Right atrium auricular region (tissue), 2 donors: ENCODE results near the gene LDAF1. TPM values are rescaled to one million over a fixed set of nuclear protein-coding genes. Genes with fewer than 3 reads are reported as not detected.
"Not testable (repeated sequence)": the region's sequence is repeated elsewhere in the genome, so short reads cannot be mapped to it uniquely, and the experiment has no call there.

Experiments
- DNase-seq: peaks from one replicate; pipeline ENCODE4 v3.0.0-alpha.2; 2019; ENCODE audit warnings: low spot score
- H3K27ac ChIP-seq, 2 donors: fragments of 200-600 bp; sonication (generic); 1 replicate in 1 of 2; 2 replicates in 1 of 2; pipeline ENCODE4 v1.5.1; 2016 to 2019
- H3K27me3 ChIP-seq, 2 donors: fragments of 200-600 bp; sonication (generic); one replicate each; pipeline versions ENCODE4 v1.5.1 to v1.6.0; 2017 to 2019
- H3K36me3 ChIP-seq: fragments of 200-600 bp; sonication (generic); one replicate; pipeline ENCODE4 v1.5.1; 2016
- H3K4me1 ChIP-seq, 2 donors: fragments of 200-600 bp; sonication (generic); one replicate each; pipeline versions ENCODE4 v1.5.1 to v1.6.0; 2017 to 2019
- H3K4me3 ChIP-seq, 2 donors: fragments of 200-600 bp; sonication (generic); 1 replicate in 1 of 2; 2 replicates in 1 of 2; pipeline ENCODE4 v1.5.1; 2017 to 2019; ENCODE audit warnings: mild to moderate bottlenecking in 1 of 2, moderate library complexity in 1 of 2
- H3K9me3 ChIP-seq, 2 donors: fragments of 200-600 bp; sonication (generic); one replicate each; pipeline ENCODE4 v1.5.1; 2019
- CTCF ChIP-seq, 2 donors: fragments of 200-600 bp; sonication (generic); IDR thresholded peaks; one replicate each; pipeline ENCODE4 v1.5.1; 2019; ENCODE audit warnings: antibody characterized with exemption in 2 of 2
- total RNA-seq, 2 donors: library from RNA; depleted of rRNA; stranded (reverse); fragments of >200 nt; gene quantifications; one replicate each; pipeline ENCODE4 v1.1.0, GENCODE V29; 2016

LDAF1 gene
- total RNA-seq, 2 donors from 2014 or later: 81.8 to 110 TPM

DNA sequence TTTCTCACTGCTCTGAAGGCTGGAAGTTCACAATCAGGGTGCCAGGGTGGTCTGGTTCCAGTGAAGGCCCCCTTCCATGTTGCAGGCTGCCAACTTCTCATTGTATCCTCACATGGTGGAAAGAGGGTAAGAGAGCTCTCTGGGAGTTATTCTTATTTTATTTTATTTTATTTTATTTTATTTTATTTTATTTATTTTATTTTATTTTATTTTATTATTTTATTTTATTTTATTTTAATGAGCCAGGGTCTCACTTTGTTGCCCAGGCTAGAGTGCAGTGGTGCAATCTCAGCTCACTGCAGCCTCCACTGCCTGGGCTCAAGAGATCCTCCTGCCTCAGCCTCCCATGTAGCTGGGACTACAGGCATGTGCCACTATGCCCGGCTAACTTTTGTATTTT lies 2.5 kb upstream of the LDAF1 start:
- H3K4me1 ChIP-seq: peaks cover 0 to 31% of the 10 kb centered on the region in 2 donors
- H3K27ac ChIP-seq, H3K27me3 ChIP-seq, H3K4me3 ChIP-seq, H3K36me3 ChIP-seq, H3K9me3 ChIP-seq, DNase-seq: not testable (repeated sequence)

GRCh38 chr16:21156767-21157467 lies 1.6 kb upstream of the LDAF1 start:
- DNase-seq: no peak
- Histone ChIP-seq H3K4me3 (no peak overlapping the region), H3K4me1 (peaks cover 0 to 40% of the 10 kb centered on the region in 2 donors), H3K36me3 (no peaks in the 10 kb centered on the region), H3K27me3 (no peaks in the 10 kb centered on the region), H3K9me3 (no peaks in the 10 kb centered on the region), H3K27ac (no peak overlapping the region)
- peak; percentile 37 to 73 for TF ChIP-seq CTCF (IDR thresholded peaks at IDR 0.05)

- Histone ChIP-seq H3K36me3 (no peaks in the 10 kb centered on the region), H3K4me1 (peaks cover 0 to 48% of the 10 kb centered on the region in 2 donors), H3K27ac (peak overlapping the region in 1 of 2 donors; percentile 91), H3K4me3 (no peak overlapping the region), H3K27me3 (no peaks in the 10 kb centered on the region), H3K9me3 (no peaks in the 10 kb centered on the region)
- DNase-seq: no peak
- TF ChIP-seq CTCF (IDR thresholded peaks at IDR 0.05): no peak
These were observed 842 bp upstream of the LDAF1 start for GRCh38 chr16:21157632-21158031.

DNA sequence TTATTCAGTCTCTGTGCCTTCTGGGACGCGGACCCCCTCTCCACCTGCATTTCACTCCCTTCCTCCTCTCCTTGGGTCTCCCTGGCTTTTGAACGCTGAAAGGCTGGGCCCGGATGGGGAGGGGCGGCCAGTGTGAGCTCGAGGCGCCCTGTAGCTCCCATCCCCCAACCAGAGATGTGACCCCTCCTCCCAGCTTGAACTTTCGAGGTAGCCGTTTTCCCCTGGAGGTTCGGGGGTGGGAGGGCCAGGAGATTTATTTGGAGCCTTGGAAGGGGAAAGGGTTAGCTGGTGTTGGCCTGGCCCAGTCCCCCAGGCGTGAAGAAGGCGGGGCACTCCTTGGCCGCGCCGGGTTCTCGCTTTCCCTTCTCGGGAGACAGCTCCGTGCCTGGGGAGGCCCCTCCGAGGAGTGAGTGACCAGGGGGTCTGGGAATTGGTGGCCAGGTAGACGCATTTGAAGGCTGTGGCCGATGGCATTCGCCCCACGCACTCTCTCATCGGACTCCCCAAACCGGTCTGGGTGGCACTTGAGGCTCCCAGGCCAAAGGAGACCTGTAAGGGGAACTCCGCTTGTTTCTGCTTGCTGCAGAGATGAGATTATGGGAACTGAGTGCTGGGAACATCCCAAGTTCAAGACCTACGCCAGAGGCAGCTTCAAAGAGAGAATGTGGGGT lies 942 bp downstream of the LDAF1 start:
- peak overlapping the region; percentile 86 to 91 for H3K27ac ChIP-seq
- H3K4me1 ChIP-seq: peaks cover 0 to 65% of the 10 kb centered on the region in 2 donors
- H3K36me3 ChIP-seq: peaks cover 3% of the 10 kb centered on the region
- no peak for TF ChIP-seq CTCF (IDR thresholded peaks at IDR 0.05)
- H3K4me3 ChIP-seq: peak overlapping the region; percentile 84 to 91
- no peaks in the 10 kb centered on the region for H3K9me3 ChIP-seq
- no peaks in the 10 kb centered on the region for H3K27me3 ChIP-seq
- no peak for DNase-seq

DNA sequence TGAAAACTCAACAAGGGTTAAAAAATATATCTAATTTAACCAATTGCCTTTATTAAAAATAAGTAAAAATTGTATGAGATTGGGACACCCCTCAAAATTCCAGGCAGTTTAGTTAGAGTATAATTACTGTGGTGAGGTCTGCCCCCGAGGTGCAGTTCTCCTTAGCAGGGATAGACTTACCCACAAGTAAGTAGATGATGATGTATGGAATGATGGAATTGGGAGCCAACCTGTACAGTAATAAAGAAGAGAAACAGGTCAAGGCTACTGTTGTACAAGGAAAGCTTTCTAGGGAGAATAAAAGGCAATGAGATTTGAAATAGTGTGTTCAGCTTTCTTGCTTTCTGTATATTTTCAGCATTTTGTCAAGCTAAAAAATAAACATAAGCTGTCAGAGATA lies 1.8 kb downstream of the LDAF1 start:
- Histone ChIP-seq H3K4me1 (peaks cover 0 to 65% of the 10 kb centered on the region in 2 donors), H3K9me3 (no peaks in the 10 kb centered on the region), H3K27ac (peak overlapping the region; percentile 25 to 91), H3K36me3 (peaks cover 11% of the 10 kb centered on the region), H3K4me3 (no peak overlapping the region), H3K27me3 (no peaks in the 10 kb centered on the region)
- TF ChIP-seq CTCF (IDR thresholded peaks at IDR 0.05): no peak
- DNase-seq: no peak

DNA sequence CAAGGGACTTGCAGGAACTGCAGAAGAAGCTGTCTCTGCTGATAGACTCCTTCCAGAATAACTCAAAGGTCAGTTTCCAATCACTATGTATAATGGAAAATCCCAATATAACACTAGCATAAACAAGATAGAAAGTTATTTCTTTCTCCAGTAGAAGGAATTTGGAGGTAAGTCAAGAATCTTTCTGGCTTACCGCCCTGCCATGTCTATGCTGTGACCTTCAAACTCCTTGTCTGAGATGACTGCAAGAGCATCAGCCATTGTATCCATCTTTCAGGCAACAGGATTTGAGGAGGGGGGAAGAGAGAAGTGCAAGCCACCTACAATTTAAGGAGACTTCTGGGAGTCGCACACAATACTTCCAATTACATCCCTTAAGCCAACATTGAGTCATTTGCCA lies 2.7 kb downstream of the LDAF1 start:
- H3K4me1 ChIP-seq: peaks cover 0 to 65% of the 10 kb centered on the region in 2 donors
- no peak for TF ChIP-seq CTCF (IDR thresholded peaks at IDR 0.05)
- no peaks in the 10 kb centered on the region for H3K9me3 ChIP-seq

More for the DNA sequence above, 2.7 kb downstream of the LDAF1 start:
- Histone ChIP-seq H3K27ac (peak overlapping the region; percentile 18 to 91), H3K4me3 (no peak overlapping the region), H3K27me3 (no peaks in the 10 kb centered on the region), H3K36me3 (peaks cover 21% of the 10 kb centered on the region)
- no peak for DNase-seq
